HFFc6 (cell line): ENCODE measurements around the gene CPPED1. TPM values are rescaled to one million over a fixed set of nuclear protein-coding genes. Genes with fewer than 3 reads are reported as not detected.

Experiments
- DNase-seq: peaks from one replicate; pipeline ENCODE4 v3.0.0-alpha.2; 2018
- H3K27ac Mint-ChIP-seq: 2 replicates; pipeline ENCODE4 v1.8.0; 2020; ENCODE audit warnings: mild to moderate bottlenecking, mixed read lengths
- H3K27me3 Mint-ChIP-seq: 2 replicates; pipeline ENCODE4 v1.8.0; 2021; ENCODE audit warnings: mild to moderate bottlenecking, moderate library complexity, mixed read lengths; ENCODE audit not compliant: insufficient read depth
- H3K36me3 Mint-ChIP-seq: 2 replicates; pipeline ENCODE4 v1.8.0; 2021; ENCODE audit warnings: low read depth, mixed read lengths
- H3K4me1 Mint-ChIP-seq: 2 replicates; pipeline ENCODE4 v1.8.0; 2020; ENCODE audit warnings: low read depth, mixed read lengths
- H3K4me3 Mint-ChIP-seq: 2 replicates; pipeline ENCODE4 v1.8.0; 2020; ENCODE audit warnings: mild to moderate bottlenecking, moderate library complexity, mixed read lengths
- H3K9me3 Mint-ChIP-seq: 2 replicates; pipeline ENCODE4 v1.8.0; 2020; ENCODE audit warnings: mild to moderate bottlenecking, mixed read lengths
- total RNA-seq, 6 experiments: library from RNA; stranded (reverse); fragmentation: NEBNext Ultra II Directional; extraction: Animal tissue kit (Norgen Biotek cat#: 25700); gene quantifications; 2 replicates in 1 of 6; 3 replicates in 5 of 6; pipeline ENCODE4 v1.2.3, GENCODE V29; 2021
- TF ChIP-seq, protein P1 (sequence below): fragments of 200-600 bp; sonication (generic); IDR thresholded peaks from 2 replicates; pipeline ENCODE4 v1.5.0; 2021; ENCODE audit warnings: antibody characterized with exemption, mild to moderate bottlenecking

CPPED1 gene
- total RNA-seq, 6 experiments from 2014 or later = 54.6 to 66.7 (median 63.1) TPM

DNA sequence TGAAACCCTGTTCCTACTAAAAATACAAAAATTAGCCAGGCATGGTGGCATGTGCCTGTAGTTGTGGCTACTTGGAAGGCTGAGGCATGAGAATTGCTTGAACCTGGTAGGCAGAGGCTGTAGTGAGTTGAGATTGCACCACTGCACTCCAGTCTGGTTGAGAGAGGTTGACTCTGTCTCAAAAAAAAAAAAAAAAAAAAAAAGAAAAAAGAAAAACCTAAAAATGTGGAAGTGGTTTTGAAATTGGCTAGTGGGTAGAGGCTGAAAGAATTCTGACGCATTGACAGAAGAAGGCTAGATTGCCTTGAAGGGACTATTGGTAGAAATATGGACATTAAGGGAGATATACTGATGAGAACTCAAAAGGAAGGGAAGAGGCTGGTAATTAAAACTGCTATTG lies 33.6 kb upstream of the CPPED1 start:
- Mint-ChIP-seq H3K4me1 (peaks cover 8% of the 10 kb centered on the region), H3K4me3 (no peak overlapping the region), H3K9me3 (peaks cover 6% of the 10 kb centered on the region; the same call in 1 of the 2 replicates), H3K27ac (no peak overlapping the region), H3K36me3 (no peaks in the 10 kb centered on the region), H3K27me3 (peaks cover 6% of the 10 kb centered on the region)
- no peak for DNase-seq
- TF ChIP-seq, protein P1, sequence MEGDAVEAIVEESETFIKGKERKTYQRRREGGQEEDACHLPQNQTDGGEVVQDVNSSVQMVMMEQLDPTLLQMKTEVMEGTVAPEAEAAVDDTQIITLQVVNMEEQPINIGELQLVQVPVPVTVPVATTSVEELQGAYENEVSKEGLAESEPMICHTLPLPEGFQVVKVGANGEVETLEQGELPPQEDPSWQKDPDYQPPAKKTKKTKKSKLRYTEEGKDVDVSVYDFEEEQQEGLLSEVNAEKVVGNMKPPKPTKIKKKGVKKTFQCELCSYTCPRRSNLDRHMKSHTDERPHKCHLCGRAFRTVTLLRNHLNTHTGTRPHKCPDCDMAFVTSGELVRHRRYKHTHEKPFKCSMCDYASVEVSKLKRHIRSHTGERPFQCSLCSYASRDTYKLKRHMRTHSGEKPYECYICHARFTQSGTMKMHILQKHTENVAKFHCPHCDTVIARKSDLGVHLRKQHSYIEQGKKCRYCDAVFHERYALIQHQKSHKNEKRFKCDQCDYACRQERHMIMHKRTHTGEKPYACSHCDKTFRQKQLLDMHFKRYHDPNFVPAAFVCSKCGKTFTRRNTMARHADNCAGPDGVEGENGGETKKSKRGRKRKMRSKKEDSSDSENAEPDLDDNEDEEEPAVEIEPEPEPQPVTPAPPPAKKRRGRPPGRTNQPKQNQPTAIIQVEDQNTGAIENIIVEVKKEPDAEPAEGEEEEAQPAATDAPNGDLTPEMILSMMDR = no peak

DNA sequence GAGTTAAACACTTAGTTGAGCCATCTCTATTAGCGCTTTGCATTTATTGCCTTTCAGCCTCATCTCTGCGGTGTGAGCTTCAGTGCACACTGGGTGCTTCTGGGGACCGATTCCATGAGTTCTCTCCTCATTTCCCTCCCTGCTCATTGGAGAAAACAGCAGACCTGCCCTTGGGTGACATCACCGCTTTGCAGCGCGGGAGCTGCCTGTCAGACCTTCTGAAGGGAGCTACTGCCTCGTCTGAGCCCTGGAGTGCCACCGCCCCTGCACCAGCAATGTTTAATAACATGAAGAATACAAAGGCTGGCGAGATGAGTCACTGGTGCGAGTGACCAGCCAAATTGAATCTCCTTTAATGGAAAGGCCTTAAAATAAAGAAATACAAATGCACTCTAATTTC lies 30.2 kb upstream of the CPPED1 start:
- Mint-ChIP-seq H3K27ac (no peak overlapping the region), H3K4me3 (no peak overlapping the region), H3K27me3 (peaks cover 14% of the 10 kb centered on the region), H3K4me1 (peaks cover 8% of the 10 kb centered on the region), H3K36me3 (no peaks in the 10 kb centered on the region), H3K9me3 (peaks cover 6% of the 10 kb centered on the region; the same call in 1 of the 2 replicates)
- peak; percentile 20 for DNase-seq
- TF ChIP-seq, protein P1 = no peak

DNA sequence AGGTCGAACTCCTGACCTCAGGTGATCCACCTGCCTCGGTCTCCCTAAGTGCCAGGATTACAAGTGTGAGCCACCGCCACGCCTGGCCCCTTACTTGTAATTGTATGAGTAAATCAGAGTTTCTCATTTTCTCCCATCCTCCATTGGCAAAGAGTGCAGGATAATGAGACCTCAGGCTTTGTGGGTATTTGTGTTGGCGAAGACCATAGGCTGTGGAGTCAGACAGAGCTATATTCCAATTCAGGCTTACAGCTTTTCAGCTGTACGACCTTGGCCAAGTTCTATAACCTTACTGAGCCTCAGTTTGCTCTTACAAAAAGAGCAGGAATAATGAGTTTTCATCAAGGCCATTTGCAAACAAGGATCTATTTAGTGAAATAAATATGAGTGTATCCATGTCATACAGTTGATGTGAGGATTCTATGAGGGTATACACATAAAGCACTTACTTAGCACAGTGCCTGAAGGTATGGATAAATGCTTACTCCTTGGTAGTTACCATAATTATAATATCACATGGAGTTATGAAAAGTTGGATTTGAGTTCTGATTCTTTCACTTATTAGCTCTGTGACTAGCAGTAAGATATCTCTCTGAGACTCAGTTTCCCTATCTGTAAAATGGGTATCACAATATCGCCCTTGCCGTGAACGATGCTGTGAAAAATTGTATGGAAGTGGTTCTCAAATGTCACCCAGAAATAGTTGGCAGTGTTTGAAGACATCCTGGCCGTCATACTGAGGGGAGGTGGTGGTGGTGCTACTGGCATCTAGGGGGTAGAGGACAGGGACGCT lies 25.6 kb upstream of the CPPED1 start:
- TF ChIP-seq, protein P1 = no peak
- H3K36me3 Mint-ChIP-seq = no peaks in the 10 kb centered on the region
- no peak overlapping the region for H3K4me3 Mint-ChIP-seq
- DNase-seq = no peak
- H3K27ac Mint-ChIP-seq = no peak overlapping the region
- no peaks in the 10 kb centered on the region for H3K9me3 Mint-ChIP-seq
- peaks cover 13% of the 10 kb centered on the region for H3K27me3 Mint-ChIP-seq
- peaks cover 7% of the 10 kb centered on the region for H3K4me1 Mint-ChIP-seq

DNA sequence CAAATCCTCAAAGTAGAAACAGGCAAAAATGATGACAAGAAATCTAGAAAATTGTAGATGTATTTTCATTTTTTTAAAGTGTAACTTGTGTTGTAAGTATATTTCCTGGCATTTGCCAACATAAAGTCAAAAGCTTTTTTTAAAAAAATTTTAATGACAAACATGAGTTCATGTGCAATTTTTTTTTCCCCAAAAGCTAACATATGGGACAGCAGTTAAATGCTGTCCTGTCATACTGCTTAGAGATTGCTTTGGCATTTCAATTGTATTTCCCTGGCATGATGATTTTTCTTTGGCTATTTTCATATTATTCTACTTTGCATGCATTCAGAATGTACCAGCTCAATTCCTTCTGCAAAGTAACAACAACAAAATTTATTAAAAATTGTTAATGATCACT lies 24.5 kb upstream of the CPPED1 start:
- H3K27ac Mint-ChIP-seq = no peak overlapping the region
- H3K9me3 Mint-ChIP-seq = no peaks in the 10 kb centered on the region
- H3K27me3 Mint-ChIP-seq = peaks cover 10% of the 10 kb centered on the region
- H3K36me3 Mint-ChIP-seq = no peaks in the 10 kb centered on the region
- TF ChIP-seq, protein P1 = no peak
- no peak for DNase-seq
- no peaks in the 10 kb centered on the region for H3K4me1 Mint-ChIP-seq
- no peak overlapping the region for H3K4me3 Mint-ChIP-seq

DNA sequence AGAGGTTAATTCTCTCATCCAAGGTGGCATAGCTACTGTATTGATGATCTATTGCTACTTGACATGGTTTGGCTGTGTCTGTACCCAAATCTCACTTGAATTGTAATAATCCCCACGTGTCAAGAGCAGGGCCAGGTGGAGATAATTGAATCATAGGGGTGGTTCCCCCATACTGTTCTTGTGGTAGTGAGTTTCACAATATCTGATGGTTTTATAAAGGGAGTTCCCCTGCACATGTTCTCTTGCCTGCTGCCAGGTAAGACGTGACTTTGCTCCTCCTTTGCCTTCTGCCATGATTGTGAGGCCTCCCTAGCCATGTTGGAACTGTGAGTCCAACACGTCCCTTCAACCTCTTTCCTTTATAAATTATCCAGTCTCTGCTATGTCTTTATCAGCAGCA lies 22.9 kb upstream of the CPPED1 start:
- Mint-ChIP-seq H3K36me3 (no peaks in the 10 kb centered on the region), H3K27ac (no peak overlapping the region), H3K4me3 (no peak overlapping the region), H3K4me1 (no peaks in the 10 kb centered on the region), H3K9me3 (no peaks in the 10 kb centered on the region), H3K27me3 (peaks cover 11% of the 10 kb centered on the region)
- TF ChIP-seq, protein P1 = no peak
- DNase-seq = no peak
